Germinal center (tissue), 1 donor: ENCODE results near the gene EDC3.

ENCODE experiments used
- DNase-seq: peaks from one replicate; pipeline ENCODE4 v3.0.0; 2012; ENCODE audit warnings: mixed read lengths, low spot score

The EDC3 gene

DNA sequence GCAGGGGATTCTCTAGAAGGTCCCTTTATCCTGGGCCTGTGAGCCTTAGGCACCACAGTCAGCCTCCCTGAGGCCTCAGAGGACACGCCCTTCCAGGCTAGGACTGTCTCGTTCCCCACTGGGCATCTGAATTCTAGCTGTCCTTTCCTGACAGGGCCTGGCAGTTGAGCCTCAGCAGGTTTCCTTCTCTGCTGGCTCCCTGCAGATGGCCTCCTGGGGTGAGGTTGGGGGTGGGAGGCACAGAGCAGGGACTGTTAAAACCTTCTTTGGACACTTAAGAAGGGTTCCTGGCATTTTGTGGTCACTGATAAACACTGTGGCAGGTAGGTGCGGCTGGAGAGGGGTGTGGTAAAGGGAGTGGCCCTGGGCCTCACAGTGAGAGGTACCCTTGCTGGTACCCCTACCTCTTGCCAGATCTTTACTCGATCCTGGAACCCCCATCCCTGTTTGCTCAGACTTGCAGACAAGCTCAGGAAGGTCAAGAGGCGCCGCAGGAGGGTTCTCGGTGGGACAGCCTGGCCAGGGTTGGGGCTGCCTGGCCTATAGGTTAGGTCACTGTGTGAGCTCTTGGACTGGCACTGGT, 71.7 kb downstream of the EDC3 start:
- no peak for DNase-seq

DNA sequence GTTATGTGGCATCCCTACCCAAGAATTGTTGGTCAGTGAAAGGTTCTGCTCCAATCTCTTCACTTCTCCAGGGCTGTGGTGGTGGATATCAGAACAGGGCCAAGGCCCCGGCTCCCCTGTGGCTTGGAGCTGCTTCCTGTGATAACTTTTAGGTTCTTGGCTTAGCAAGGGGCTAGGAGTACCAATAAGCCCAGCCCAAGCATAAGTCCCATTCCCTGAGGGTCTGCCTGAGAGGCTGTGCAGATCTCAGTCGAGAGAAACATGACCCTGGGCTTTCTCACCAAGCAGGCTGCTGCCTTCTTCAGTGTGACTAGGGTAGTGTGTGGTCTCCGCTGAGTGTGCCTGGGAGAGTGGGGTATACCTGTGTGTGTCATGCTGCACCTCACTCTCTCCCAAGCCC, 73.1 kb downstream of the EDC3 start:
- DNase-seq = no peak

DNA sequence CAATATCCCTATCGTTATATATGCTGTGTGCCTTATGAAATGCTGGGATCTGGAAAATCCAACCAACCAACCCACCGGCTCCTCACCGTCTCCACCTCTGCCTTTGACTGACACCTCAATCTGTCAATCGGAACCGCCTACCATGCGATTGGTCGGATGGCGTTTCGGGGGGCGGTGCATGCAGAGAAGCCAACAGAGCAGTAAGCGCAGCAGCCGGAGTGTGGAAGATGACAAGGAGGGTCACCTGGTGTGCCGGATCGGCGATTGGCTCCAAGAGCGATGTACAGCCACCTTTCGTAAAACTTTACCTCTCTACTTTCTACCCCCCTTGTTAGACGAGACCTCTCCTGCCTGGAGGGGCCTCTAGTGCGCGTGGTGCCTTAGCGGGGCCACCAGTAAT, 73.9 kb downstream of the EDC3 start:
- no peak for DNase-seq

- DNase-seq = no peak
These were observed 74.3 kb downstream of the EDC3 start for GRCh38 chr15:74621546-74621920.

- DNase-seq = peak; percentile 90
These were observed 74.9 kb downstream of the EDC3 start for GRCh38 chr15:74620636-74621545.

DNA sequence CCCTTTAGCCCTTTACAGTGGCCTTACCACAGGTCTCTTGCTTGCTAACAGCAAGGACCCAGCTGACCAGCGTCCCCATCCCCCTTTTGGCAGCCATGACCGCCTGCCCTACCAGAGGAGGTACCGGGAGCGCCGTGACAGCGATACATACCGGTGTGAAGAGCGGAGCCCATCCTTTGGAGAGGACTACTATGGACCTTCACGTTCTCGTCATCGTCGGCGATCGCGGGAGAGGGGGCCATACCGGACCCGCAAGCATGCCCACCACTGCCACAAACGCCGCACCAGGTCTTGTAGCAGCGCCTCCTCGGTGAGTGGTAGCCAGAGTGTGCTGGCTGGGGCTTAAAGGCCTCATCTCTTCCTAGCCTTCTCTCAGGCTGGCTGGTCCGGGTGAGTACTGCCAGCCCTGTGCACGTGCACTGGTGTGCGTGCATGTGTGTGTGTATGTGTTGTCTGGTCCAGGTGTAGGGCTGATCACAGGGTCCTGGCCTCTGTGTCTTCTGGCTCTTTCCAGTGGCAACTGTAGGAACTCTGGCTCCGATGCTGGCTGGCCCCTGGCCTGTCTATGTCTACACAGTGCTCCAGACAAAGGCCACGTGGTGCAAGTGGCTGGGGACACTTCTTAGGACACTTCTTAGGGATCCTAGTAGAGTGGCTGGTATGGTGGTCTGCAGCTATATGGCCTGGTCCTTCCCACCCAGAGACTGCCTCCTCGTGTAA, 75.7 kb downstream of the EDC3 start:
- no peak for DNase-seq

DNA sequence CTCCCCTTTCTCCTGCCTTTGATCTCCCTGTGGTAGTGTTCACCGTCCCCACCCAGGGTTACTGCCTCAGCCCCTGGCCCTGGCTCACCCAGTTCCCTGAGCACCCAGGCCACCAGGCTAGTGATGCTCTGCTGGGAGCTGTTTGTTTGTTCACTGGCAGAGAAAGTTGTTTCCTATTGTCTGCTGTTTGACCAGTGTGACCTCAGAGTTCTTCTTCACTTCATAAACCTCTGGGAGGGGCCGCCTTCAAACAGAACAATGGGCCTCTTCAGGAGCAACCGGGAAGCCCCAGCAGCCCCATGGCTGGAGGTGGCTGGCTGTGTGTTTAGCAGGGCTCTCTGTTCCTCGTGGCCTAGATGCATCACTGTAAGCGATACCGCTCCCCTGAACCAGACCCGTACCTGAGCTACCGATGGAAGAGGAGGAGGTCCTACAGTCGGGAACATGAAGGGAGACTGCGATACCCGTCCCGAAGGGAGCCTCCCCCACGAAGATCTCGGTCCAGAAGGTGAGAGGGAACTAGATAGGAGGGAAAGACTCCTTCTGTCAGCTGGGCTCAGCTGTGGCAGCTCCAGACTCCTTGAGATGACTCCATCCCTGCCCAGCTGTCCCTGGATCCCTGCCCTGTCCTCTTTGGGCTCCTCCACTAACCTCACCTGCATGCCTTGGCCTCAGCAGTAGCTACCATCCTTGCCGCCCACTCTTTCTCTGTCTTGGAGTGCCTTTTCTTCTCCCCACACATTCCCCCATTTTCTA, 76.8 kb downstream of the EDC3 start:
- no peak for DNase-seq

- DNase-seq = no peak
These were observed 78.8 kb downstream of the EDC3 start for GRCh38 chr15:74616996-74617395.

DNA sequence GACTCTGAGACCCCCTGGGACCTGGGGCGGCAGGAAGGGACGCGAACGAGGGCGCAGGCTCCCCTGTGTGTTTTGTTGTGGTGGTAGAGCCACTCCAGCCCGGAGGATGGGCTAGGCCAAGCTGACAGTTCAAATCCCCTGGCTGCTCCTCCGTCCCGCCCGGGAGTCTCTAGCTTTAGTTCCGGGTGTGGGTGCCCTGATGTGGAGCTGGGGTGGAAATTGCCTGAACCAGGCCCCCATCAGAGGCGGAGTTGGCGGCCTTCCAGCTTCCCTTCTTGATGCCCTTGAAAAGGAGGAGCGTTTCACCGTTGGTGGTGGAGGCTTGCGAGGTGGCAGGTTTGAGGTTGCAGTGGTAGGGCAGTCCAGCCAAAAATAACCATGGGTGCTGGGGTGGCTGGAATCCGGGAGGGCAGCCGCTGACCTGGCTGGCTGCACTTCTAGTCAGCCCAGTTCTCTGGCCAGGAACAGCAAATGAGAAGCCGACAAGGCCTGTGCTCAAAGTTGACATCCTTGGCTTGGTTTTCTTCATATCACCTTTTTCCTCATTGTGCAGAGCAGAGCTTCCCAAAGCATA, 79.4 kb downstream of the EDC3 start:
- peak; percentile 38 for DNase-seq

GRCh38 chr15:74615508-74616365, 80.1 kb downstream of the EDC3 start, which contains the start of gene CLK3:
Gene CLK3 (plus strand): TSS chr15:74615836. CDS start chr15:74619197, 3,361 bp downstream.
- peak; percentile 96 for DNase-seq

DNA sequence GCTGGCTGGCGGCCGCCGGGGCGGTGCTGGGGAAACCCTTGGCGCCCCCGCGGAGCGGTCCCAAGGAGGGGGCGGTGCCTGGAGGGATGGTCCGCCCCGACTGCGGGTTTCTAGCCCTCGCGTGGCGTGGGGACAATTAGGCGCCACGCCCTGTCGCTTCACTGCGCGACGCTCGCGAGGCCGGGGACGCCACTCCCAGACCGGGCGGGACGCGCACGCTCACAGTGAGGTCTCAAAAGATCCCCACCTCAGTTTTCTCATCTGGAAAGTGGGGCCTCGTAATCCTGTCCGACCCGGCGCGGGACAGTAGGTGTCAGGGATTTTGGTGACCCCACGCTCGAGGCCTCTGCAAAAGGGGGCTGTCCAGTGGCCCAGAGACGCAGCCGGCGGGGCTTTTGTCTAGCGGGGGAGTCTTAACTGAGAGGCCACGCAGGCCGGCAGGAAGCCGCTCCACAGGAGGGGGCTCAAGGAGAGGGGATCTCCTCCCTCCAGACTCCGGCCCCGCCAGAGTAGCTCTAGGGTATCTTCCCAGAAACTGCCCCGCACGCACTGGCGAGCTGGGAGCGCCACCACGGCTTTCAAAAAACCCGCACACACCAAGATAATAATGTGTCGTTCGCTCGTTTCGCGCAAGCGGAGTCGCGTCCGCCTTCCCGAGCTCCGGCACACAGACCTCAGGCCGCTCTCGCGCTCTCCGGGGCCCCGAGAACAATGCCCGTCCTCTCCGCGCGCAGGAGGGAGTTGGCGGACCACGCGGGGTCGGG, 80.9 kb downstream of the EDC3 start:
- DNase-seq = no peak

DNA sequence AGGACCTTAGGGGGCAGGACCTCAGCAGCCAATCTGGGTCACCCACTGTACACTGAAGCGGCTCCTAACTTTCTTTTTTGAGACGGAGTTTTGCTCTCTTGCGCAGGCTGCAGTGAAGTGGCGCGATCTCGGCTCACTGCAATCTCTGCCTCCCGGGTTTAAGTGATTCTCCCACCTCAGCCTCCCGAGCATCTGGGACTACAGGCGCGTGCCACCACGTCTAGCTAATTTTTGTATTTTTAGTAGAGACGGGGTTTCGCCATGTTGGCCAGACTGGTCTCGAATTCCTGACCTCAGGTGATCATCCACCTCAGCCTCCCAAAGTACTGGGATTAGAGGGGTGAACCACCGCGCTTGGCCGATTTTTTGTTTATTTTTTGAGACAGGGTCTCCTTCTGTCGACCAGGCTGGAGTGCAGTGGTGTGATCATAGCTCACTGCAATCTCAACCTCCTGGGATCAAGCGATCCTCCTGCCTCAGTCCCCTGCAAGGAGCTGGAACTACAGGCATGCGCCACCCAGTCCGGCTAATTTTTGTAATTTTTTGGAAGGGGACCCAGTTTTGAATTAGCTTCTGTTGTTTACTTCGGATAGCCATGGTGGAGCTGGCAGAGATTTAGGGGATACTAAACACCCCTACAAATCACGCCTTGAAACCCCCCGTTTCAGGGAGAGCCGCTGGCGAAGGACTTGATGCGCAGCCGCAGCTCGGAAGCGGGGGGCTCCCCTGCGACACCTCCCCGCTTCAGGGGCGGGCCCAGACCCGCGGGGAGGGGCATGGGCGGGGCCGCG, 81.7 kb downstream of the EDC3 start:
- peak; percentile 96 for DNase-seq

DNA sequence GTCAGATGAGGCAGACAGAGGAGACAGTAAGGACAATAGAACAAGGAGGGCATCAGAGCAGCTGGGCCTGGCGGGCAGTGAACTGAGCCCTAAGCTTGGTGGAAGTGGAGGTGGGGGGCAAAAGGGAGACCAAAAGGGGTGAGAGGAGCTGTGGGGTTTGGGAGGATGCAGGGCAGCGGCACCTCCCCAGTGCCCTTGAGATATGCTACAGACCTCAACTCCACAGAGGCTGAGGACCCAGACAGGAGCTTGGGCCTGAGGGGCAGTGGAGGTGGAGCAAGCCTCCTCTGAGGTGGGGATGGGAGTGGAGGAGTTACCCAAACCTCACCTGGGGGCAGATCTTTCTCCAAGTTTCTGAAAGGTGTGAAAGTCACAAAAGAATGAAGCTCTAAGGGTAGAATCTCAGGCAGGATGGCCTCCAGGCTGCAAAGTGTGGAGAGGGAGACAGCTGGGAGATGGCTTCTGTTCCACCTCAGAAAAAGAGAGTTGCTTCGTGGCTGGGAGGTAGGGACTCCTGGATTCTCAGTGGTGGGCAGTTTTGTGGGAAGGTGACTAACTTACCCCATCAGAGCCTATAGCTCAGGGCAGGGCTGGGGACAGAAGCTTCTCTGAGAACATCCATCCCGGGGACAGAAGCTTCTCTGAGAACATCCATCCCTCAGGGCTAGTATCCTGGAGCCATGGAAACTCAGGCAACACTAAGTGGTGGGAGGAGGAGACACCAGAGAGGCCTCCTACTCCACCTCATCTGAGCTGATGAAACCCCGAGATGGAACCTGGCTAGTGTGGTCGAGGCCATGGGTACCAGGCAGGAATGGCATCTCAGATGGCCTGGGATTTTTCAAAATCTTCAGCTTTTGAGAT, 82.5 kb downstream of the EDC3 start:
- no peak for DNase-seq

DNA sequence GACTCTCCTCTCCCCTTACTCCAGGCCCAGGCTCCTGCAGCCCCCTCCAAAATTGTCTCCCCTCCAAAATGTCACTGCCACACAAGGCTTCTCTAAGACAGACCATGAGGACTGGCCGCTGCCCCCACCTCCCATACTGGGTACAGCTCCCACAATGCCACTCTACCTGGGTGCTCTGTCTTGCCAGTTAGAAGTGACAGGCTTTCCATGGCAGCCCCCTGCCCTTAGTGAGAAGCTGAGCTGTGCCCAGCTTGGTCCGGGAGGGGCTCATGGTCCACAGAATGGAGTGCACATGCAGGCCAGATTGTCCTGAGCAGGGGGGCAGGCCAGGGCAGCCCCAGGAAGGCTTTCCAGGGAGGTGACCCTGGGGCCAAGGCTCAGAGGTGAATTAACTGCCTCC, 83.1 kb downstream of the EDC3 start:
- no peak for DNase-seq

- DNase-seq = no peak
These were observed 84.0 kb downstream of the EDC3 start for GRCh38 chr15:74611834-74612233.

DNA sequence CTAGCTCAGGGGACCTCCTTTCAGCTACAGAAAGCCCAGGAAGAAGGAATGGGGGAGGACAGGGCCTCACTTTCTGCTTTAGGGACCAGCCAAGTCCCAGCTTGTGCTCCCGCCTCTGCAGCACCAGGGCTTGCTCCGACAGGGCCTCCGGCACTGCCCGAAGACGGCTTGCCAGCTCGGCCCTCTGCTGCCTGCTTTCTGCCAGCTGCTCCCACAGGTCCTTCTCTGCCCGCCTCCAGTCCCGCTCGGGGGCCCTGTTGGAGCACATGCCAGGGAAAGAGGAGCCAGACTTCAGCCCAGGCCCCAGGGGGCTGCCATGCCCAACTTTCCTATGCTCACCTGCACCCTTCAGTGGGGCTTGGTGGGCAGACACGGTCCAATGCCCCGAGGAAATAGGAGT, 84.5 kb downstream of the EDC3 start:
- no peak for DNase-seq

GRCh38 chr15:74610302-74610951, 85.4 kb downstream of the EDC3 start:
- DNase-seq = no peak

- no peak for DNase-seq
These were observed 85.9 kb downstream of the EDC3 start for GRCh38 chr15:74609938-74610301.
